NAMALWA (cell line): Measurements from ENCODE around the gene TBC1D8.
"Not testable (repeated sequence)": the region's sequence is repeated elsewhere in the genome, so short reads cannot be mapped to it uniquely, and the experiment has no call there.

Source experiments
- DNase-seq: peaks from one replicate; pipeline ENCODE4 v3.0.0-alpha.2; 2015; ENCODE audit warnings: low spot score

TBC1D8 gene

DNA sequence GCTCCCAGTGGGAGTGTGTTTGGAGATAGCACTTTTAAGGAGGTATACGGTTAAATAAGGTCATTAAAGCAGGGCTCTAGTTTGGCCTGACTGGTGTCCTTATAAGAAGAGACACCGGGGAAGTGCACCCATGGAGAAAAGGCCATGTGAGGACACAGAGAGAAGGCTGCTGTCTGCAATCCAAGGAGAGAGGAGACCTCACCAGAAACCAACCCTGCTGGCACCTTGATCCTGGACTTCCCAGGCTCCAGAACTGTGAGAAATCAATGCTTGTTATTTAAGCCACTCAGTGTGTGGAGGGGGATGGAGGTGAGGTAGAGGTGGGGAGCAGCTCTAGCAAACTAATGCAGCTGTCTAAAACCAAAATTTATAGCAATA lies 87.1 kb downstream of the TBC1D8 start:
- DNase-seq: no peak

- no peak for DNase-seq
Measured at GRCh38 chr2:101063352-101064124, 87.6 kb downstream of the TBC1D8 start.

GRCh38 chr2:101058386-101058785 lies 92.8 kb downstream of the TBC1D8 start:
- DNase-seq: no peak

GRCh38 chr2:101057051-101057933 lies 93.9 kb downstream of the TBC1D8 start:
- no peak for DNase-seq

DNA sequence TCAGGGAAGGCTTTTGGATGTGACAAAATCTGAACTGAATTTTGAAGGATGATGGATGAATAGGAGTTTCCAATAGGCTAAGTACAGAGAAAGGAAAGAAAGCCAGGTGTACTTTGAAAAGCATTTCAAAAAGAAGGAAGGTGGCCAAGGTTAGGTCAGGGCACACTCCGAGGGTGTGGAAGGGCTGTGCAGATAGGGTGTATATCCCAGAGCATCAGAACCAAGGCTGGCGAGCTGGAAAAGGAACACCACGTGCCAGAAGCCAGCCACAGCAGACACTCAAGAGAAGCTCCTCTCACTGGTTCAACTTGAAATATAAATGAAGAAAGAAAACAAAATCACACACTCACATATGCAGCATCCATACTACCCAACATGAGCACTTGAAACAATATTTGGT lies 98.1 kb downstream of the TBC1D8 start:
- DNase-seq: no peak

DNA sequence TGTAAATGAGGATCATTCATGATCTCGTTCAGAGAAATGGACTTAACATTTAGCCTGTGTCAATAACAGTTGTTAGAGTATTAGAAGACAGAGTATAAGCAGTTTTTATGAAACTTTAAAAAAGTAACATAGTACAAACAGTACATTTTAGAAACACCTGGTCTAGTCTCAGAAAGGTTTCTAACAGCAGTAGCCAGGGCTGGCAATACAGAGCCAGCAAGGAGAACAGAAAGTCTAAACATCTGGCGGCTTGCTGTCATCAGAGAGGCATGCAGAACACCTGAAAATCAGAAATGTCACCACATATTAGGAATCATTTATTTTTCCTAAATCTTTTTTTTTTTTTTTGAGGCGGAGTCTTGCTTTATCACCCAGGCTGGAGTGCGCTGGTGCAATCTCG lies 99.0 kb downstream of the TBC1D8 start:
- no peak for DNase-seq

DNA sequence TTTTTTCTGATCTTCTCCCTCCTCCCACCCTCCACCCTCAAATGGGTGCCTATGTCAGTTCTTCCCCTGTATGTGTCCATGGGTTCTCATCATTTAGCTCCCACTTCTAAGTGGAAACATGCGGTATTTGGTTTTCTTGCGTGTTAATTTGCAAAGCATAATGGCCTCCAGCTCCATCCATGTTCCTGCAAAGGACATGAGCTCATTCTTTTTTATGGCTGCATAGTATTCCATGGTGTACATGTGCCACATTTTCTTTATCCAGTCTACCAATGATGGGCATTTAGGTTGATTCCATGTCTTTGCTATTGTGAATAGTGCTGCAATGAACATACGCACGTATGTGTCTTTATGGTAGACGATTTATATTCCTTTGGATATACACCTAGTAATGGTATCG lies 100.3 kb downstream of the TBC1D8 start:
- not testable (repeated sequence) for DNase-seq

DNA sequence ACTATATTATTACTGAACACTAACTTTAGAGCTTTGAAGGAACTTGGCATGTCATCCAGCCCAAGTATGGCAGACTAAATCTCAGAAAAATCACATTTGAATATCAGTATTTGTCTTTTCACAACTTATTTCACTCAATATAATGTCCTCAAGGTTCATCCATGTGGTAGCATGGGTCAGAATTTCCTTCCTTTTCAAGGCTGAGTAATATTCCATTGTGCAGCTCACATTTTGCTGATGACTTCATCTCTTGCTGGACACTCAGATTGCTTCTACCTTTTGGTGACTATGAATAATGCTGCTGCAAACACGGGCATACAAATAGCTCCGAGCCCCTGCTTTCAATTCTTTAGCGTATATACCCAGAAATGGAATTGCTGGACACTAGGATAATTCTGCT lies 102.4 kb downstream of the TBC1D8 start:
- DNase-seq: no peak

DNA sequence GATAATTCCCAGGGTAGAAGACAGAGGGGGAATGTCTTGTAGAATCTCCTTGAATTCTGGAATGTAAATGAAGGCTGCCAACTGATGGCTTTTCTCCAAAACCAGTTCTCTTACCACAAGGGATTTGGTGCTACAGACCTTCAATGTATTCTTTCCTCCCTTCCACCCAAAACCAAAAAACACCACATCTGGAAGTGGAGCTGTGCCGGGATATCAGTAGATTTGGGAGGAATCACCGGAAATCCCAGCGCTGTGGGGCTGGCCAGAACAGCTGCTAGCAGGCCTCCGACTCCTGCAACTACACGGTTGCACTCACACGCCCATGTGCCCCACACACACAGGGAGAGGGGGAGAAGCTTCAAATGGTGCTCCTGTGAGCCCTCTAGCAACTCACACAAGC lies 103.4 kb downstream of the TBC1D8 start:
- DNase-seq: no peak

GRCh38 chr2:101047075-101047766 lies 104.0 kb downstream of the TBC1D8 start:
- no peak for DNase-seq

DNA sequence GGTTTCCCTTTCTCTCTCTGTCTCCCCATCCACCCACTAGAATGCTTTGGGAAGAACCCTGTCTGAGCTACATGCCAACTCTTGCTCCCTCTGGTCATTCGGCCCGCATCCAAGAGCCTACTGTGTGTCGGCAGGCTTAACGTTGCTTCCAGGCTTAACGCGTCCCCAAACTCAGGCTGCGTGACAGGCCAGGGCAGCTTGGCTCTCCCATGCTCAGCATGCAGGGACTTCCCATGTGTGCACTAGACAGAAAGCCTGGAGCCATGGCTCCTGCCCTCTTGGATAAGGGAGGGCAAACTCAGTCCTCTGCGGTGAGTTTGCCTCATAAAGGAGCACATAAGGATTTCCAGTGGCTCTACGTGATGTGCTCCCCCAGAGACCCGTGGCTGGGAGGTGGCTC lies 105.9 kb downstream of the TBC1D8 start:
- DNase-seq: no peak

DNA sequence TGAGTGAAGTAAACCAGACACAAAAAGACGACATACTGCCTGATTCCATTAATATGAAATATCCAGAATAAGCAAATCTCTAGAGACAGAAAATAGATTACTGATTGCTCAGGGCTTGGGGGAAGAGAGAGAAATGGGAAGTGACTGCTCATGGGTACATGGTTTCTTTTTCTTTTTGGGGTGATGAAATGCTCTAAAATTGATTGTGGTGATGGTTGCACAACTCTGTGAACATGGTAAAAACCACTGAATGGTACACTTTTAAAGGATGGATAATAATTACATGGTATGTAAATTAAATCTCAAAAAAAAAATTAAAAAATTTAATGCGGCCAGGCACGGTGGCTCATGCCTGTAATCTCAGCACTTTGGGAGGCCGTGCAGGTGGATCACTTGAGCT lies 109.8 kb downstream of the TBC1D8 start:
- DNase-seq: no peak

GRCh38 chr2:101040761-101041160 lies 110.4 kb downstream of the TBC1D8 start:
- DNase-seq: no peak

DNA sequence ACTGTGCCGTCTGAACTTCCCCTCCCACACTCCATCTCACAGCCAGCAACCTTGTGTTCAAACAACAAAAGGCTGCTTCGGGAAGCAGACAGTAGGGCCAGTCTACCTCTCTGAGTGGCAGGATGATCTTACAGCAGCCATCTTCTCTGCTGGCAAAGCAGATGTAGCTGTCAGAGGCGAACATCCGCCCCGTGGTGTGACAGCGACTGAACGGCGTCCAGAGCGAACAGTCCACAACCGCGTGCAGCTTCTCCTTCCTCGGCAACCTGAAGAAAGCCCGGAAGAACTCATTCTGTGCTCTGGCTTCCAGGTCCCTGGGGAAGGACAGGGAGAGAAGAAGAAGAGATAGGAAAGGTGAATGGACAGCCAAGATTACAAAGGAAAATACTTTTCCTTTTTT lies 111.1 kb downstream of the TBC1D8 start:
- no peak for DNase-seq

DNA sequence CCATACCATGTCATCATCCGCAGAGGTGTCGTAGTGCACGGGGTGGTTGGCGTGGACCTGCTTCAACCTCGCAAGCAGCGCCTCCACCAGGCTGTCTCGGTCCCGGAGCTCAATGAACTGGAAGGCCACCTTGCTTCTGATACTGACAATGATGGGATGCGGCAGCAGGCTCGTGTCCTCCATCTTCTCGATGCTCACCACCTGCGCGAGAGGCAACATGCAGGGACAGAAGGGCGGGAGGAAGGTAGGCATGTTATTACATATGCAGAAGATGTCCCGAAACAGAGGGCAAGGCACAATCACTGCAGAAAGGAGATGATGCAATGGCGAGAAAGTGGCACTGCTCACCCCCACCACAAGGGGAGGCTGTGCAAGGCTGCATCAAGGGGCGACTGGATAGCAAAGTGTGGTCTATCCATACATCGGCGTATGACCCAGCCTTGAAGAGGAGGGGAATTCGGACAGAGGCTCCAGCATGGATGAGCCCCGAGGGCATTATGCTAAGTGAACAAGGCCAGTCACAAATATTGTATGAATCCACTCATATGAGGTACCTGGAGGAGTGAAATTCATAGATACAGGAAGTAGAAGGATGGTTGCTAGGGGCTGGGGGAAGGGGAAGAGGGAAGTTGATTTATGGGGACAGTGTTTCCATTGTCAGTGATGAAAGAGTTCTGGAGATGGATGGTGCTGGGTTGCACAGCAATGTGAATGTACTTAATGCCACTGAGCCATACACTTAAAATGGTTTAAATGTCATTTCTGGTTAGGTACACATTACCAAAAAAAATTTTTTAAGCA lies 112.5 kb downstream of the TBC1D8 start:
- peak; percentile 42 for DNase-seq

DNA sequence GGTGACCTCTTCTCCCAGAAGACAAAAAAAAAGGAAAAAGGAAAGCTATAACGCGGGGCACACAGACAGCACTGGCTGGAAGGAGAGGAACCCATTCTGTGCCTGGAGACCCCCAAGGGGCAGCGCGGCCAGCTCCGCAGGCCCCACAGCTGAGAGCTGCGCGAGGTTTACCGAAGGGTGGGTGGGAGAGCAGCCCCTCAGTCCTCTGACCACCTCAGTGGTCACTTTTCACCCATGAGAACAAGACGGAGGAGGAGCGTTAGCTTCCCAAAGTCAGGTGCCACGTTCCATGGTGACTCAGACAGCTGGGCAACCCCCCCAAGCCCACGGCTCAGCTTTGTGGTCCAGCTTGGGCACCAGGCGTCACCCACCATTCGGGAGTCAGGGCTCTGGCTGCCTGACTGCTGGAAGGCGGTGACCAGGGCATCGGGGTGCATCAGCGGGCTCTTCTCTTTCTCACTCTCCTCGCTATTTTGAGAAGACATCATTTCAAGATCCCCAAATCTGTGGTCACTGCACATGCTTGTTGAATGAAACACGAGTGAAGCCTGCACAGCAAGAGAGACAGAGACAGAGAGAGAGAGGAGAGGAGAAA lies 113.9 kb downstream of the TBC1D8 start:
- DNase-seq: no peak

- peak; percentile 40 for DNase-seq
Measured at GRCh38 chr2:101036562-101036961, 114.6 kb downstream of the TBC1D8 start.

GRCh38 chr2:101032084-101032776 lies 119.0 kb downstream of the TBC1D8 start:
- DNase-seq: no peak

GRCh38 chr2:101030866-101031554 lies 120.2 kb downstream of the TBC1D8 start:
- no peak for DNase-seq

GRCh38 chr2:101027852-101028251 lies 123.3 kb downstream of the TBC1D8 start:
- DNase-seq: no peak
